ENCODE measurements around the gene VPS9D1.

VPS9D1 gene

GRCh38 chr16:89749637-89750036 is 28.9 kb upstream of the VPS9D1 start:
- TF ChIP-seq CTCF (IDR thresholded peaks at IDR 0.05; ENCODE audit: low read depth, low read length, missing control alignments) = no peak
- no peak for DNase-seq (ENCODE audit: low read depth)
- no peak overlapping the region for H3K4me3 ChIP-seq (ENCODE audit: low read depth, low read length)

- DNase-seq (ENCODE audit: low read depth) = no peak
- H3K4me3 ChIP-seq (ENCODE audit: low read depth, low read length) = no peak overlapping the region
- TF ChIP-seq CTCF (IDR thresholded peaks at IDR 0.05; ENCODE audit: low read depth, low read length, missing control alignments) = no peak
Observed at GRCh38 chr16:89748921-89749320, 28.2 kb upstream of the VPS9D1 start.

GRCh38 chr16:89748076-89748475 is 27.4 kb upstream of the VPS9D1 start:
- no peak for TF ChIP-seq CTCF (IDR thresholded peaks at IDR 0.05; ENCODE audit: low read depth, low read length, missing control alignments)
- H3K4me3 ChIP-seq (ENCODE audit: low read depth, low read length) = no peak overlapping the region
- no peak for DNase-seq (ENCODE audit: low read depth)

GRCh38 chr16:89746043-89746442 is 25.3 kb upstream of the VPS9D1 start:
- TF ChIP-seq CTCF (IDR thresholded peaks at IDR 0.05; ENCODE audit: low read depth, low read length, missing control alignments) = no peak
- no peak overlapping the region for H3K4me3 ChIP-seq (ENCODE audit: low read depth, low read length)
- no peak for DNase-seq (ENCODE audit: low read depth)

GRCh38 chr16:89744813-89745212 is 24.1 kb upstream of the VPS9D1 start:
- H3K4me3 ChIP-seq (ENCODE audit: low read depth, low read length) = no peak overlapping the region
- DNase-seq (ENCODE audit: low read depth) = no peak
- no peak for TF ChIP-seq CTCF (IDR thresholded peaks at IDR 0.05; ENCODE audit: low read depth, low read length, missing control alignments)

GRCh38 chr16:89742948-89743347 is 22.2 kb upstream of the VPS9D1 start:
- no peak for DNase-seq (ENCODE audit: low read depth)
- TF ChIP-seq CTCF (IDR thresholded peaks at IDR 0.05; ENCODE audit: low read depth, low read length, missing control alignments) = no peak
- no peak overlapping the region for H3K4me3 ChIP-seq (ENCODE audit: low read depth, low read length)

GRCh38 chr16:89741342-89742014 is 20.8 kb upstream of the VPS9D1 start:
- no peak overlapping the region for H3K4me3 ChIP-seq (ENCODE audit: low read depth, low read length)
- DNase-seq (ENCODE audit: low read depth) = no peak
- TF ChIP-seq CTCF (IDR thresholded peaks at IDR 0.05; ENCODE audit: low read depth, low read length, missing control alignments) = no peak
